HFF-Myc (cell line): Measurements from ENCODE around the gene AQP2.

Source experiments
- DNase-seq: peaks from one replicate; pipeline ENCODE4 v3.0.0-alpha.2; 2011; ENCODE audit warnings: low read depth; ENCODE audit errors: extremely low read depth
- H3K4me3 ChIP-seq: replicated peaks from 2 replicates; pipeline ENCODE4 v1.5.1; 2011; ENCODE audit warnings: low read depth, mild to moderate bottlenecking, control low read depth, low read length
- TF ChIP-seq, protein P1 (sequence below): IDR thresholded peaks from 2 replicates; pipeline ENCODE4 v1.5.1; 2012; ENCODE audit warnings: mild to moderate bottlenecking, low read depth, low read length, control low read depth; ENCODE audit errors: missing control alignments

The AQP2 gene

DNA sequence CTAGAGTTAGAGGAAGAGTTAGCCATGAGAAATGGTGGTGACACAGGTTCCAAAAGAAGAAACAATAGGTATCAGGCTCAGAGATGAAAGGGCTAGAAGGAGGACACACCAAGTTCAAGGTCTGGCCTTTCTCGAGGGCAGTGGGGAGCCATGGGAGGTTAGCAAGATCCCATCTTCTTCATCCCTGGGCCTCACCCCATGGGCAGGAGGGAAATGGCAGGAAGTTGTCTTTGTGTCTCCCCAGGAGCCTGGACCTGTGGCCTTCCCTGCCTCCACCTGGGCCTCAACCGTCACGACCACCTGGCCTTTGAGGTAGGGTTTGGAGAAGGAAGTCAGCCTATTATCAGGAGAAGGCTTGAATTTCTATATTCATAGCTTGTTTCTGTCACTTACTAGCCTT, 5.8 kb upstream of the AQP2 start:
- no peak overlapping the region for H3K4me3 ChIP-seq
- DNase-seq: no peak
- TF ChIP-seq, protein P1, sequence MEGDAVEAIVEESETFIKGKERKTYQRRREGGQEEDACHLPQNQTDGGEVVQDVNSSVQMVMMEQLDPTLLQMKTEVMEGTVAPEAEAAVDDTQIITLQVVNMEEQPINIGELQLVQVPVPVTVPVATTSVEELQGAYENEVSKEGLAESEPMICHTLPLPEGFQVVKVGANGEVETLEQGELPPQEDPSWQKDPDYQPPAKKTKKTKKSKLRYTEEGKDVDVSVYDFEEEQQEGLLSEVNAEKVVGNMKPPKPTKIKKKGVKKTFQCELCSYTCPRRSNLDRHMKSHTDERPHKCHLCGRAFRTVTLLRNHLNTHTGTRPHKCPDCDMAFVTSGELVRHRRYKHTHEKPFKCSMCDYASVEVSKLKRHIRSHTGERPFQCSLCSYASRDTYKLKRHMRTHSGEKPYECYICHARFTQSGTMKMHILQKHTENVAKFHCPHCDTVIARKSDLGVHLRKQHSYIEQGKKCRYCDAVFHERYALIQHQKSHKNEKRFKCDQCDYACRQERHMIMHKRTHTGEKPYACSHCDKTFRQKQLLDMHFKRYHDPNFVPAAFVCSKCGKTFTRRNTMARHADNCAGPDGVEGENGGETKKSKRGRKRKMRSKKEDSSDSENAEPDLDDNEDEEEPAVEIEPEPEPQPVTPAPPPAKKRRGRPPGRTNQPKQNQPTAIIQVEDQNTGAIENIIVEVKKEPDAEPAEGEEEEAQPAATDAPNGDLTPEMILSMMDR: no peak

DNA sequence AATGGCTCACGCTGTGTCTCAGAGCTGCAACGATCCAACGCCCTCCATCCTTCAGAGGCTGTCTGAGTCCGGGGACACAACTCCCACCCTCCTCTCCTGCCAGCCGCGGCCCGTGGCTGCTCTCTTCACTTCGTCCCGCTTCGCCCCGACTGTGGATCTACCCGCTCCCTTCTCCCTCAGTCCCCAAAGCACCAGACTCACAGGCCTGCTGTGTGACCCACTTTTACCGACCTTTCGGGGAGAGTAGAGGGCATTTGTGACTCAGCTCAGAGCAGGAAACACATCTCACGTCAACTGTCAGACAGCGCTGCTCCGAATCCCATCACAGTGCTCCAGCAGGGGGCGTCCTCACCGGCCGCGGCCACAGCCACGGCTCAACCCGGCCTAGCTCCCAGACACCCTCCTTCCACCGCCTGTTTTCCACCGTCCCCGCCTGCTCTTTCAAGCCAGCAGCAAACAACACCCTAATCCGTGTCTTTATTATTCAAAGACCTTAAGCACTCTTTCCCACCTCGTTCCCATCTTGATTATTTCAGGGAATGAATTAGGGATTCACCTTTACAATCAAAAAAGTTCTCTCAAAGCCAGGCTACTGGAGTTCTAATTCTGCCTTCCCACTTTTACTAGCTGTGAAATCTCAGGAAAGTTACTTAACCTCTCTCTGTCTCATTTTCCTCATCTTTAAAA, 5.0 kb upstream of the AQP2 start:
- peak; percentile 43 for DNase-seq
- no peak overlapping the region for H3K4me3 ChIP-seq
- TF ChIP-seq, protein P1: peak; percentile 96

DNA sequence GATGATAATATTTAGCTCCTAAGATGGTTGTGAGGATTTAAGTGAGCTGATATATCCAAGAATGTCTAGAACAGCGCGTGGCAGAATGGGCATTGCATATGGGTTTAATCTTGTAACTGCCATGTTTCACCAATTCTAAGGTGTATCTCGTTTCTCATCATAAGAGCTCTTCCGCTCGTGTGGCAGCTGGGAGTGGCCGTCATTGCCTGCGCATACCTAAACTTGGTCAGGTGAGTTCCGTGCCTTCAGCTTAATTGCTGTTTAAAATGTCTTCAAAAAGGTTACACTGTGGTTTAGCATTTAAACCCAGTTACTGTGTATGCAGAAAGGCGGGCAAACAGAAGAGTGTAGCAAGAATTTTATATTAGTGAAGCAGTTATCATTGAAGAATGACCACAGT, 4.5 kb upstream of the AQP2 start:
- no peak for DNase-seq
- TF ChIP-seq, protein P1: no peak
- H3K4me3 ChIP-seq: no peak overlapping the region

DNA sequence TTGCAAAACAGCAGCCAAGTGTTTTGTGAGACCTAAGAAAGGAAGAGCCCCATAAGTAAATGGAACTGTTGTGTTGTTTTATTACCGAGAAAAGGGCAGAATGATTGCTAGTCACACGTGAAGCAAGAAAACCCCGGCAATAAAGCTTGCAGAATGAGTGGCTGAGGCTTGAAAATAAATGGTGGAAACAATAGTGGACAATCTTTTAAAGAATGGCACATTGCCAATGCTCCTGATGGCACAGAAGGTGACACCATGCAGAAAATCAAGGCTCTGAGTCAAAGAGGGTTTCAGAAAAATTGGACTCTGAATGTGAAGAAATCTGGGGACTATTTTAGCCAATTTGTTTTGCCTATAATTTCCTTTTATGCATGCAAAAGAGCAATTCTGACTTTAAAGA, 4.0 kb upstream of the AQP2 start:
- DNase-seq: no peak

DNA sequence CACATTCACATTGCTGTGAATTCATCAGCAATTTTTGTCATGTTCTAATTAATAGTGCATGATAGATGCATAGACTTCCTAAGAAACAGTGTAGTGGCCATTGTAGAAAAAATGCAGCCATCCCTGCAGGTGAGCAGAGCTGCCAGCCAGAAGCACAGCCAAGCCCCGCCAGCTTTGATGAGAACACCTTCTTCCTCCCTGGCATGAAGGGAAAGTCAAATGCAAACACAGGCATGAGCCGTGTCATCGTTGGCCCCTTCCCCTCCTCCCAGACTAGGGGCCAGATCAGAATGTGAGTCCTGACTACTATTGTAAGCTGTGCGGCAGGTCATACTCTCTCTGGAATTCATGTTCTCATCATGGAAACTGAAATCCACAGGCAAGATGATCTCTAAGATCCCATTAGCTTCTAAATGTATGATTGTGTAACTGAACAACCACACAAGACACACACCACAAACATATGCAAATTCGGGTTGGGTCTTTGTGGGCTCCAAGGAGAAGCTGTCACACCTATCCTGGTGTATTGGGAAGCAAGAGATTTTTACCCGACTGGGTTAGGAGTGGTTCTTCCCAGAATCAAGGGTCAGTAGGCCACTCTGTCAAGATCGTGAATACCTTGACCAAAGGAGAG, 2.8 kb upstream of the AQP2 start:
- H3K4me3 ChIP-seq: no peak overlapping the region
- DNase-seq: no peak
- TF ChIP-seq, protein P1: no peak

More for the DNA sequence above, 4.0 kb upstream of the AQP2 start:
- H3K4me3 ChIP-seq: no peak overlapping the region
- TF ChIP-seq, protein P1: no peak

DNA sequence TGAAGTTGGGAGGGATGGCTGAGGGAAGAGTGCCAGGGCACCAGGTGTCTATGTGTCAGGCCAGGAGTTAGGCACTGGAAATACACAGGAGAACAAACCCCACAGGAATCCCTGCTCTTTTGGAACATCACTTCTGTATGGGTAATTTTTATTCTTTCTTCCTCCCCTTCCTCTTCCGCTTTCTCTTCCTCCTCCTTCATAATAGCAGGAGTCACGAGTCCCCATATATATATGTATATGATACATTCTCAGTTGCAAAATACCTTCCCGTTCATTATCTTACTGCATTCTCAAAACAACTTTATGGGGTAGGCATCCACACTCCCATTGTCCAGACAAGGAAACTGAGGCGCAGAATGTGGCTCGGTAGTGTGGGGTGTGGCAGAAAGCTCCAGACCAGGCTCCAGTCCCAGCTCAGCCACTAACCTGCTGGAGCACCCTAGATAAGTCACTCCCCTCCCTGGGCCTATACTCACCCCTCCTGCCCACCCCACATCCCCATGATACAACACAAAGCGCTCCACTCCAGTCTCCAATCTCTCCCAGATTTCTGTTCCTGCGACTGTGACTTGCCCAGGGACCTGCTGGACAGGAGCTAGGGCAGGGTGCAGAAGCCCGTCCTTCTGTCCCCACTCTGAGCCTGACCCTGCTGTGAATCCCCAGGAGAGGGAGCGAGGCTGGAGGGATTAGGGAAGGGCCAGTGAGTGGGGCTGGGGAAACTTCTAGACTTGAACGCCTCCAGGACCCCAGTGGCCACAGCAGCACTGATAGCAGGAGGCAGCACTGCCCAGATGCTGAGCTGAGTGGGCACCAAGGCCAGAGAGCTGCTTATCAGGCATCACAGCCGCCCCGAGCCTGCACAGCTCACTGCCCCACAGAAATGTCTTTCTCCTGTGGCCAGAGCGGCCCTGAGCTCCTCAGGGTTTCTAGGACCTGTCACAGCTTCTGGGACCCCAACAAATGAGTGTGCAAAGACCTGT, 1.4 kb upstream of the AQP2 start:
- DNase-seq: no peak
- TF ChIP-seq, protein P1: no peak
- no peak overlapping the region for H3K4me3 ChIP-seq
